Neural cell (in vitro differentiated cells): ENCODE measurements around the gene HSP90AA1.

Experiments used
- CTCF ChIP-seq: fragments of 450-650 bp; IDR thresholded peaks from 2 replicates; pipeline ENCODE4 v1.5.1; 2014; ENCODE audit warnings: antibody characterized with exemption, mild to moderate bottlenecking, moderate library complexity; ENCODE audit not compliant: poor library complexity, severe bottlenecking
- EP300 ChIP-seq: fragments of 450-650 bp; conservative IDR thresholded peaks from 2 replicates; pipeline ENCODE4 v1.6.1; 2014; ENCODE audit warnings: antibody characterized with exemption, mild to moderate bottlenecking, moderate library complexity; ENCODE audit not compliant: poor library complexity, severe bottlenecking
- EZH2 ChIP-seq: fragments of 200-600, 300-800 bp; shearing (Covaris generic), sonication (generic); IDR thresholded peaks from 2 replicates; pipeline ENCODE4 v1.6.1; 2014; ENCODE audit warnings: antibody characterized with exemption, low read length, borderline replicate concordance, mild to moderate bottlenecking; ENCODE audit not compliant: insufficient read depth, poor library complexity, severe bottlenecking
- MXI1 ChIP-seq: fragments of 450-650 bp; conservative IDR thresholded peaks from 2 replicates; pipeline ENCODE4 v1.6.1; 2014; ENCODE audit warnings: antibody characterized with exemption, mild to moderate bottlenecking; ENCODE audit not compliant: poor library complexity, severe bottlenecking
- POLR2AphosphoS5 ChIP-seq: IDR thresholded peaks from 2 replicates; pipeline ENCODE4 v1.6.1; 2012
- RAD21 ChIP-seq: fragments of 450-650 bp; conservative IDR thresholded peaks from 2 replicates; pipeline ENCODE4 v1.6.1; 2014; ENCODE audit warnings: antibody characterized with exemption, mild to moderate bottlenecking, moderate library complexity
- REST ChIP-seq: IDR thresholded peaks from 2 replicates; pipeline ENCODE4 v1.6.1; 2012; ENCODE audit warnings: borderline replicate concordance
- SMC3 ChIP-seq: fragments of 450-650 bp; conservative IDR thresholded peaks from 2 replicates; pipeline ENCODE4 v1.6.1; 2014; ENCODE audit warnings: antibody characterized with exemption, mild to moderate bottlenecking, moderate library complexity; ENCODE audit not compliant: poor library complexity
- TAF1 ChIP-seq: IDR thresholded peaks from 2 replicates; pipeline ENCODE4 v1.6.1; 2012; ENCODE audit warnings: low read depth

GRCh38 chr14:102084931-102085330 is 1.9 kb downstream of the HSP90AA1 start:
- no peak for TF ChIP-seq CTCF
- TF ChIP-seq RAD21: no peak
- no peak for TF ChIP-seq EZH2
- TF ChIP-seq EP300: no peak
- TF ChIP-seq REST: no peak
- no peak for TF ChIP-seq POLR2AphosphoS5
- TF ChIP-seq MXI1: no peak
- TF ChIP-seq TAF1: no peak
- no peak for TF ChIP-seq SMC3
